Kidney tubule cell (primary cell): ENCODE results near the gene FGF5.
A peak's percentile ranks its signal among the peaks of the same experiment; 100 is the strongest.
"Not testable (repeated sequence)": the region's sequence is repeated elsewhere in the genome, so short reads cannot be mapped to it uniquely, and the experiment has no call there.

ENCODE experiments used
- DNase-seq: peaks from one replicate; pipeline ENCODE4 v3.0.0-alpha.2; 2018; ENCODE audit warnings: low spot score

FGF5 gene

DNA sequence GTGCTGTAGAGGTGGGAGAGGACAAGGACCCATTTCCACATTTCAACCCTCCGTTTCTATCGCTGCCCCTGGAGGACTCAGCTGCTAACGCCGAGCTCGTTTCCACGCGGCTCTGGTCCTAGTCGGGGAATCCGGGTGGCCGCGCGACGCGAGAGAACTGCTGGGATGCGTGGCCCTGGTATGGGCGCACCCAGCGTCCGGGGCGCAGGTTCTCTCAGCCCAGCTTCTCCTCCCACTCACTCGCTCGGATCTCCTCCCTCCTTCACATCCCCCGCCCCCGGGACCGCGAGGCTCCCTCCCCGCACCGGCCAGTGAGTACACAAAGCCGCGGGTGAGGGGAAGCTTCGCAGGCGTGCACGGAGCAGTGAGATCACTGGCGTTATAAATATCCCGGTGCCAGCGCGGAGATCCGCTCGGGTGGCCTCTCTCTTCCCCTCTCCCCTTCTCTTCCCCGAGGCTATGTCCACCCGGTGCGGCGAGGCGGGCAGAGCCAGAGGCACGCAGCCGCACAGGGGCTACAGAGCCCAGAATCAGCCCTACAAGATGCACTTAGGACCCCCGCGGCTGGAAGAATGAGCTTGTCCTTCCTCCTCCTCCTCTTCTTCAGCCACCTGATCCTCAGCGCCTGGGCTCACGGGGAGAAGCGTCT, at the start of gene FGF5:
Gene FGF5, plus strand, starts transcription at position 412 of the 649 bp plus-strand sequence. Its CDS starts 161 bp downstream, at position 573.
- DNase-seq, result peak; percentile 96

DNA sequence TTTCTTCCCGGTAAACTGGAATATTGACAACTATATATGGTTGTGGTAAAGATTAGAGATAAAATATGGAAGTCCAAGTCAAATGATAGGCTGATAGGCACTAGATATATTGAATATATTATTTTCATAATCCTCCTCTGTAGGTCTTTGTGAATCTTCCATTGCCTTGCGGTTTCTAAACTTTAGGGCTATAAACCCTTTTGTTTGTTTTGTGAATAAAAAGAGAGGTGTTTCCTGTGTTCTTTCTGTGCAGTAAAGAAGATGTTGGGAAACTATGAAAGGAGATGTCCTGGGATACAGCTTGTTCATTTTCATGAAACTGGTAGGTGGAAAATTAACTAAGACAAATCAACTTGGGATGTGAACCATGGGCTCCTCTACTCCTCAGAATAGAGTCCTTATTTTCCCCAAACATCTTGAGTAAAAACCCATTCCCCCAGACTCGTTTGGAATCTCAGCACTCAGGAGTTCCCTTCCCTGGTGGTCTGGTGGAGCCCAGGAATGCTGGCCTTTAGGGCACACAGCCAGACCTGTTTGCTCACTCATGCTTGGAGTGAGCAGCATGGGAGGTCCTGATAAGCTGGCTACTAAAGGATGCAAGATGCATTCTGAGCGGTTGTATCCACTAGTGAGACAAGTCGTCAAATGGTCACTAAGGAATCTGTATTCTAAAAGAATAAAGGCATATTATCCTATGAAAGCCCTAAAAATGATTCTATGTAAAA, 47.0 kb upstream of the FGF5 start:
- peak; percentile 47 for DNase-seq

DNA sequence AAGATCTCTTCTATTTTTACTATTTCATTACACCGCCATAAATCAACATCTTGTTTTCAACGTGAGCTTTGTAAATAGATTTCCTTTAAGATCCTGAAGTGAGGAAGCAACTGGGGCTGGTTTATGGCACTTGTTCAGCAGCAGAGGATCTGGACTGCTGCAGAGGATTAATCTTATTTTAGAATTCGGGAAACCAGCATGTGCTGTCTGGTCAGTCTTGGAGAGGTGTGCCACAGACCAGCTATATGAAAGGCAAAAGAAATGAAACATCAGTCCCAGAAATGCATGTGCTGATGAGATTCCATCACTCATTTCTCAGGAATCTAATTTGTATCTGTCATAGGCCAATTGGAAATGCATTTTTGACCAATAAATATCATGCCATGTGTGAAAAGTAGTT, 45.8 kb upstream of the FGF5 start:
- DNase-seq, result no peak

DNA sequence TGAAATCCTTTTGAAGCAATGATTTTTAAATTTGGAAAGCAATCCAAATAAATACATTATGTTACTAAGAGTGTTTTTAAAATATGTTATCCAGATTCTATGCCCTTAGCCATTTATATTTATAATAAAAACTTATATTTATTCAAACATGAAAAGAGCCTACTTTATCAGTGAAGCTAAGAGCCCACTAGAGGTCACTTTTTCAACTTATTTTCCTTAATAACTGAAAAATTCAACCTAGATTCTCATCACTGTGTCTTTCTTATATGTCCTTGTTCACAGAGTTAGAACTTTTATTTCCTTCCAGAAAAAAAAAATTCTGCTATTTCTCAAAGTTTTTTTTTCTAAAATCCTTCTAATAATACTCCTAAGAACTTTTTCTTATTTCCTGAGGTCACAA, 45.3 kb upstream of the FGF5 start:
- peak; percentile 33 for DNase-seq

DNA sequence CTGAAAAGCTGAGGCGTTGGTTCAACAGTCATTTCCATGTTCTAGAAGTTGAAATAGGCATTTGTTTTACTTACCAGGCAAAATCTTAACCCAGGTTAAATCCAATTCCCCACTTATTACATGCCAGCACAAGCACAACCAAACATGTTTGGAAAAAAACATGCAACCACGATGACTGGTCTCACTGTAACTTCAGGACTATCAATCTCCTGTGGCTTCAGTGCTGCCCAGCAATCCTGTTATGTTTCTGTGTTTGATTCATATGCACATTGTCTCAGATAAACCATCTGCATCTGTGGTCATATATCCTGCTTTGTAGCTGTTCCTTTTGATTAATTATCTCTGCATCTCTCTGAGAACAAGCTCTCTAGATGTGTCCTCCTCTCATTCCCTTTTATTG, 40.9 kb upstream of the FGF5 start:
- DNase-seq, result no peak

DNA sequence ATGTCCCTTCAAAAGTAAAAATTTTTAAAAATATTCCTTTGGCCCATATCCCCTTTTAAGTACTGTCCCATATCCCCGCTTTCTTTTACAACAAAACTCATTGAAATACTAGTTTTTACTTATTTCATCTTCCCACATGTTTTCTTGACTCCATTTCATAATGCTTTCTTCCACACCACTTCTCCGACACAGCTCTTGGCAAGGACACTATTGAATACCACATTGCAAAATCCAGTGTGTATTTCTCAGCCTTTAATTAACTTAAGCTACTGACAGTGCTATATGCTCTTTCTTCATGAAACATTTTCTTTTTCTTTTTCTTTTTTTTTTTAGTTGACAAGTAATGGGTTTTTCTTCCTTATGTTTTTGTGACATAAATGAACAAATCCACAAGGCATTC, 40.4 kb upstream of the FGF5 start:
- DNase-seq, result no peak

DNA sequence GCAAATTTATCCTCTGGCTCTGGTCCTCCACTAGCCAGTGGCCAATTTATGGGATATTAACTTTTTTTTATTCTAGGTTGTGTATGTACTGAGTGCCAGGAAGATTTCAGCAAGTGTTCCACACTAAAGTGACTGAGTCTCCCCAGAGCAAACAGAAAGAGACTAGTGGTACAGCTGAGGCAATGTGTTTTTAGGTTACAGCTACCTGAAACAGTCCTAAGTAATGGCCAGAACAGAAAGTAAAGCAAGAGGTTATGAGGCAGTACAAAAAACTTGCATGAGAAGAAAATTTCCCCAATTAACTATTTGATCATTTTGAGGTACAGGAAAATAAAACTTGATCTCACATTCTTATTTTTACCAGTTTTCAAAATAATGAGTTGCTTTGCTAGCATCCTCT, 38.0 kb upstream of the FGF5 start:
- DNase-seq, result no peak

DNA sequence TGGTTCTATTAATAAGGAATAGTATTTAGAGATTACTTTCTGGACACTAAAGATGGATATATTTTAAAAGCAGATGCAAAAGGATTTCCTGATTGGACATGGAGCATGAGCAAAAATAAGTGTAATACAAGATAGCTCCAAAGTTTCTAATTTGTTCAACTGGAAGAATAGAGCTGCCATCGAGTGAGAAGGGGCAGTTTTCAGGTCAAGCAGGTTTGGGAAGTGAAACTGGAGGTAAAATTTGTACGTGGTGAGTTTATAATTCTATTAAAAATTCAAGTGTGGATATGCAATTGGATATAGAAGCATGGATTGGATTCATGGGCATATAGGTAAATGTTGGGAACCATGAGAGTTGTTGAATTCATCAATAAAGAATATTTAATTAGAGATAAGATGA, 37.3 kb upstream of the FGF5 start:
- DNase-seq, result no peak

GRCh38 chr4:80229590-80229989, 36.9 kb upstream of the FGF5 start:
- no peak for DNase-seq

GRCh38 chr4:80231180-80231579, 35.3 kb upstream of the FGF5 start:
- peak; percentile 83 for DNase-seq

- DNase-seq, result no peak
Measured at GRCh38 chr4:80232707-80233370, 33.6 kb upstream of the FGF5 start.

DNA sequence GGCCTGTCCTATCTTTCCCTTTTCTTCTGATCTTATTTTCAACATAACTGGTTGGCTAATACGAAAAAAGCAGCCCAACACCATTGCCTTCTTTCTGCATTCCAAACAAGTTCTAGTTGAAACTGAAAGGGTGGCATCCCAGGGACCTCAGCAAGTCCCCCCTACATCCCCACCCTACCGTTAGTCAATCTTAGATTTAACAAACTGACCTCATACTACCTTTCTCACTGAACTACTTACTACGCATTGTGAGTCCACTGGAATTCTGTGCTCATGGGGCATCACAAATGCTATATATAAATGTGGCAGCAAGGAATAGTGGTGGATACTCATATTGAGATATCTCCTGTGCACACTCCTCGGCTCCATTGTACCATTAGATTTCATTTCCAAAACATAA, 33.1 kb upstream of the FGF5 start:
- no peak for DNase-seq

- peak; percentile 30 for DNase-seq
Measured at GRCh38 chr4:80235451-80235850, 31.0 kb upstream of the FGF5 start.

GRCh38 chr4:80237992-80238391, 28.5 kb upstream of the FGF5 start:
- DNase-seq, result peak; percentile 92

DNA sequence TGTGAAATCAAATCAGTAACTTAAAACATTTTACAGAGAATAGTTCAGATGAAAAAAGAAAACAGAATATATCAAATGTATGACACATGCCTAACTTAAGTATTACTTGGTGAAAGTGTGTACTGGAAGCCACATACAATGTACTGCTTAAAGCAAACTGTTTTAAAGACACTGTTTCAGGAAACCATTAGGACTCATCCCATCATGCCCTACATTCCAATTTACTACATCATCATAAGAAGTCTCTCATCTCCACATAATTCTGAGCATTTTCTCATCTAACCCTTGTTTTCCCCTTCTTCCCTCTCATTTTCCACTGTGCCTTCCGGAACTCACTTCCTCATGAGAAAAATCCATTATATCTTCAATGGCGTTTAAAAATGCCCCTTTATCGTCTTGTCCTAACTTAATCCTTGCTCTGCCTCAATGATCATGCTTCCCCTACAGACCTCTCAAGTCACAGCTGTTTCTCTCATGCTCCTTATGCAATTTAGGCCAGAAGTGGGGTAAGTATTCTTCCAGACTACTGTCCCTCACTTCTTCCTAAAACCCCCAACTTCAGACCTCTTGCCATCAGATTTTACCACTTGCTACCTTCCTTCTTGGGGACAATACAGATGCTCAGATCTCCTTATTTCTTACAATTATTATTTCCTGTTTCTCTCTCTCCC, 26.8 kb upstream of the FGF5 start:
- DNase-seq, result peak; percentile 51

GRCh38 chr4:80240976-80241375, 25.5 kb upstream of the FGF5 start:
- peak; percentile 73 for DNase-seq

GRCh38 chr4:80243274-80244018, 23.0 kb upstream of the FGF5 start:
- no peak for DNase-seq

DNA sequence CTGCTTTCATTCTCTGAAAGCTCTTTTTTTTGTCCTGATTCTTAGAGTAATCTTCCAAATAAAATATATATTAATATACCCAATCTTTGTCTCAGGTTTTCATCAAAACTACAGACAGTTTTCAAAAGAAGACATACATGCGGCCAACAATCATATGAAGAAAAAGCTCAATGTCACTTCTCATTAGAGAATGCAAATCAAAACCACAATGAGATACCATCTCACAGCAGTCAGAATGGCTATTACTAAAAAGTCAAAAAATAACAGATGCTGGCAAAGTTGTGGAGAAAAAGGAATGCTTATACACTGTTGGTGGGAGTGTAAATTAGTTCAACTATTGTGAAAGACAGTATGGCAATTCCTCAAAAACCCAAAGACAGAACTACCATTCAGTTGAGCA, 19.0 kb upstream of the FGF5 start:
- not testable (repeated sequence) for DNase-seq

DNA sequence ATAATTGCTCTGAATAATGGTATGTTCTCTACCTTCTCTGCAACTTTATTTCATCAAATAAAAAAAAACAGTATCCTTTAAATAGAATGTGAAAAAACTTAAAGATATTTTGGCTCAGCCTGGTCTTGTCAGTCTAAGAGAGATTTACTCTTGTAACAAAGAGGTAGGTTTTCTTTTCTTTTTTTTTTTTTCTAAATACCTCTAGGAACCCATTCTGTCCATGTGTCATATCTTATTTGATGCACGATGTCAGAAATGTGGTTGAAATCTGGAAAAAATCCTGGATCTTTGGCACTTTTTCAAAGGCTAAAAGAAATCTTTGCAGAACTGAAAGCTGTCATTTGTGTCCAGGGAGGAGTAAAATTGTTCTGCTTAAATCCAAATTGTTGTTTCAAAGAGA, 17.3 kb upstream of the FGF5 start:
- DNase-seq, result no peak

DNA sequence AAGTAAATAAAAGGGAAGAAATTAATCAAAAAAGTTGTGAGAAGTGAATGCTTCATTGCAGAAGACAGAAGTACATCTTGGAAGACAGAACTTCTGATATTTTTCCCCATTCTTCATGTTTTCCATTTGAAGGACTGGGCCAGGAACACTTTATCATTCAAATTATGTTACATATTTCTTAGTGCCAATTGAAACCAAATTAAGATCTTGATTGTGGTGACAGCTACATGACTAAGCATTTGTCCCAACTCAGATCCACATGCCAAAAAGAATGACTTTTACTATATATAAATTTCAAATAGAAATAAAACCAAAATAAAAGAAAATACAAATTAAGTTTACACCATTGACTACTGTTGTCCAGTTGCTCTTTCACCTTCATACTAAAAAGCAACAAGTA, 14.0 kb upstream of the FGF5 start:
- DNase-seq, result no peak

GRCh38 chr4:80252953-80253352, 13.5 kb upstream of the FGF5 start:
- no peak for DNase-seq

- no peak for DNase-seq
Measured at GRCh38 chr4:80253510-80253909, 13.0 kb upstream of the FGF5 start.
